Measurements from ENCODE around the gene ATP8B3. TPM values are rescaled to one million over a fixed set of nuclear protein-coding genes. Genes with fewer than 3 reads are reported as not detected.

The ATP8B3 gene
- total RNA-seq, 2 donors from 2014 or later = 0.51 to 0.74 TPM

DNA sequence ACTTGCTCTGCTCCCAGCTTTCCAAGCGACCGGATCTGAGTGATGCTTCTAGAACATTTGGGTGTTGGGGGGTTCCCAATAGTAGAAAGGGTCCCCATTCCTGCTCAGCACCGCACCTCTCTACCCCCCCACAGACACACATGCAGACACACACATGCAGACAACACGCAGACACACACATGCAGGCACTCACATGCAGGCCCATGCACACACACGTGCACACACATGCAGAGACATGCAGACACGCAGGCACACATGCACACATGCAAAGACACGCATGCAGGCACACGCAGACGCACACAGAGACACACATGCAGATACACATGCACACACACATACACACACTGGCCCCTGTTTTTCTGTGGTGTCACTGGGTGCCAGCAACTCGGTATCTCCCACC, 34.9 kb downstream of the ATP8B3 start:
- peaks cover 24 to 49% of the 10 kb centered on the region in 2 donors for H3K27me3 ChIP-seq
- peaks cover 6 to 19% of the 10 kb centered on the region in 2 donors for H3K9me3 ChIP-seq
- DNase-seq (ENCODE audit: low spot score) = no peak
- H3K4me3 ChIP-seq = no peak overlapping the region
- no peaks in the 10 kb centered on the region for H3K36me3 ChIP-seq
- TF ChIP-seq, protein P1, sequence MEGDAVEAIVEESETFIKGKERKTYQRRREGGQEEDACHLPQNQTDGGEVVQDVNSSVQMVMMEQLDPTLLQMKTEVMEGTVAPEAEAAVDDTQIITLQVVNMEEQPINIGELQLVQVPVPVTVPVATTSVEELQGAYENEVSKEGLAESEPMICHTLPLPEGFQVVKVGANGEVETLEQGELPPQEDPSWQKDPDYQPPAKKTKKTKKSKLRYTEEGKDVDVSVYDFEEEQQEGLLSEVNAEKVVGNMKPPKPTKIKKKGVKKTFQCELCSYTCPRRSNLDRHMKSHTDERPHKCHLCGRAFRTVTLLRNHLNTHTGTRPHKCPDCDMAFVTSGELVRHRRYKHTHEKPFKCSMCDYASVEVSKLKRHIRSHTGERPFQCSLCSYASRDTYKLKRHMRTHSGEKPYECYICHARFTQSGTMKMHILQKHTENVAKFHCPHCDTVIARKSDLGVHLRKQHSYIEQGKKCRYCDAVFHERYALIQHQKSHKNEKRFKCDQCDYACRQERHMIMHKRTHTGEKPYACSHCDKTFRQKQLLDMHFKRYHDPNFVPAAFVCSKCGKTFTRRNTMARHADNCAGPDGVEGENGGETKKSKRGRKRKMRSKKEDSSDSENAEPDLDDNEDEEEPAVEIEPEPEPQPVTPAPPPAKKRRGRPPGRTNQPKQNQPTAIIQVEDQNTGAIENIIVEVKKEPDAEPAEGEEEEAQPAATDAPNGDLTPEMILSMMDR (IDR thresholded peaks at IDR 0.05) = no peak
- H3K27ac ChIP-seq = no peak overlapping the region
- peaks cover 0 to 14% of the 10 kb centered on the region in 2 donors for H3K4me1 ChIP-seq

DNA sequence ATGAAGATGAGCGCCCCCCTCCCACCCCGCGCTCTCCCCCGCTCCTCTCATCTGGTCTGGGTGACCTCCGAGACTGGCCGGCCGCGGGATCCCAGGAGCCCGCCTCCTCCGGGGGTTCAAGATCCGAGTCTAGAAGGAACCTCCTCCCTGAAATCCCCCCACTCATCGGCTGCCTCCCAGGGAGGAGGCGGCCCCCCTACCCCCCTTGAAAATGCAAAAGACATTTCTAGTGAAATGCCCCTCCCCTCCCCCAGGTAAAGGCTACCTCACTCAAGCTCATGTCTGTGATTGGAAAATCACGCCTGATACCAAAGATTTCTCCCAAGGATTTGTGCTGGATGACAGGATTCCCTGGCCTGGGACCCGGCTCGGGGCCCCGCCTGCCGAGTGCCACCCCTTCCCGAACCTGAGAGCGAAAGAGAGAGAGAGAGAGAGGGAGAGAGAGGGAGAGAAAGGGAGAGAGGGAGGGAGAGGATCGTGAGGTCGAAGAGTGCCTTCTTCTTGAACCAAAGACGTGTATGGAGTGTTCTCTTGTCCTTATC, 35.4 kb downstream of the ATP8B3 start:
- Histone ChIP-seq H3K27ac (no peak overlapping the region), H3K9me3 (peaks cover 2 to 18% of the 10 kb centered on the region in 2 donors), H3K4me1 (peaks cover 0 to 14% of the 10 kb centered on the region in 2 donors), H3K27me3 (peaks cover 24 to 49% of the 10 kb centered on the region in 2 donors), H3K36me3 (no peaks in the 10 kb centered on the region), H3K4me3 (no peak overlapping the region)
- TF ChIP-seq, protein P1 (IDR thresholded peaks at IDR 0.05) = no peak
- DNase-seq (ENCODE audit: low spot score) = no peak

DNA sequence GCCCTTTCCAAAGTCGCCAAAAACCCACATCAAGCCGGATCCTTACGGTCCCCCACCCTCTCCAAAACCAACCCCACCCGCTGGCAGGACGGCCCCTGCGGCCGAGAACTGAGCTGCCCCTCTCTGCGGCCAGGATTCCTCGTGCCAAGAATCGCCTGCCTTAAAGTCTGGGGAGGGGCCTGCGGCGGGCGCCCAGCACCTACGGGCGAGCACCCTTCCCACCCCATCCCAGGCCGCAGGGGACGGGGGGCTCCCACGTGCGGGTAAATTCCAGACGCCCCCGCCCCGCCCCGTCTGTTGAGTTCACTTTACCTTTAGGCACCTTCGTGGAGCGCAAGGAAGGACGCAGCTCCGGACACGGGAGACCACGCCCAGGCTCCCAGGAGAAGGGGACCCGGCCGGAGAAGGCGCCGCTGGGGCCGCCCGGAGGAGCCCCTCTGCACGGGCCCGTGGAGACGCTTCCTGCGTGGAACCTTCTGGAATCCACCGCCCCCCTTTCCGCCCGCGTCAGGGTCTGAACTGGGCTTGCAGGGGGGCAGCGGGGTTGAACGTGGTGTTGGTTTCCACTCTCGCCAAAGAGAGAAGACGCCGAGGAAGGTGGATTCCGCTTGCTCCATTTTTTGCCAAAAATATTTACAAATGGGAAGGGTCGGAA, 36.0 kb downstream of the ATP8B3 start:
- no peaks in the 10 kb centered on the region for H3K36me3 ChIP-seq
- peaks cover 2 to 20% of the 10 kb centered on the region in 2 donors for H3K9me3 ChIP-seq
- TF ChIP-seq, protein P1 (IDR thresholded peaks at IDR 0.05) = no peak
- no peak overlapping the region for H3K27ac ChIP-seq
- no peak for DNase-seq (ENCODE audit: low spot score)
- H3K27me3 ChIP-seq = peaks cover 24 to 49% of the 10 kb centered on the region in 2 donors
- H3K4me3 ChIP-seq = no peak overlapping the region
- peaks cover 0 to 14% of the 10 kb centered on the region in 2 donors for H3K4me1 ChIP-seq

DNA sequence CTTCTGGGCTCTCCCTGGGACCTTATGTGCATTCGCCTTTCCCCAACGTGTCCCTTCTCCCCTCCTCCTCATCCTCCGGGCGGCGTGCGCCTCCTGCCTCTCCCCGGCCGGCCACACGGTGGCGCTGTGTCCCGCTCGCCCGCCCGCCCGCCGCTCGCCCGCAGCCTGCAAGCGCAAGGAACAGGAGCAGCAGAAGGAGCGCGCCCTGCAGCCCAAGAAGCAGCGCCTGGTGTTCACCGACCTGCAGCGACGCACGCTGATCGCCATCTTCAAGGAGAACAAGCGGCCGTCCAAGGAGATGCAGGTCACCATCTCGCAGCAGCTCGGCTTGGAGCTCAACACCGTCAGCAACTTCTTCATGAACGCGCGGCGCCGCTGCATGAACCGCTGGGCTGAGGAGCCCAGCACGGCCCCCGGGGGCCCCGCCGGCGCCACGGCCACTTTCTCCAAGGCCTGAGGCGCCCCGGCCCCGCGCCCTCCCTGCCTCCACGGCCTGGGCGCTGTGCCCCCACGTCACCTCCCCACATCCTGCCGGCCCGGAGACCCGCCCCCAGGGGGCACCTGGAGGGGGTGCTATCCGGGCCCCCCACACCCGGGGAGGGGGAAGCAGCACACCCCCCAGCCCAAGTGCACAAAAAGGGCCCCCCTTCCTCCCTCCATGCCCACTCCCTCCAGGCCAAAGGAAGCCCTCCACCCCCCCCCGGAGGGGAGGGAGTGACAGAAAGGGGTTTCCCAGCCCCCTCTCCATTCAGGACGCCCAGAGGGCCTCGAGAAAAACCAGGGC, 36.9 kb downstream of the ATP8B3 start:
- Histone ChIP-seq H3K27ac (no peak overlapping the region), H3K27me3 (peaks cover 22 to 45% of the 10 kb centered on the region in 2 donors), H3K4me1 (peaks cover 0 to 14% of the 10 kb centered on the region in 2 donors), H3K4me3 (no peak overlapping the region), H3K9me3 (peaks cover 10 to 29% of the 10 kb centered on the region in 2 donors), H3K36me3 (no peaks in the 10 kb centered on the region)
- no peak for DNase-seq (ENCODE audit: low spot score)
- TF ChIP-seq, protein P1 (IDR thresholded peaks at IDR 0.05) = peak; percentile 15 to 48

DNA sequence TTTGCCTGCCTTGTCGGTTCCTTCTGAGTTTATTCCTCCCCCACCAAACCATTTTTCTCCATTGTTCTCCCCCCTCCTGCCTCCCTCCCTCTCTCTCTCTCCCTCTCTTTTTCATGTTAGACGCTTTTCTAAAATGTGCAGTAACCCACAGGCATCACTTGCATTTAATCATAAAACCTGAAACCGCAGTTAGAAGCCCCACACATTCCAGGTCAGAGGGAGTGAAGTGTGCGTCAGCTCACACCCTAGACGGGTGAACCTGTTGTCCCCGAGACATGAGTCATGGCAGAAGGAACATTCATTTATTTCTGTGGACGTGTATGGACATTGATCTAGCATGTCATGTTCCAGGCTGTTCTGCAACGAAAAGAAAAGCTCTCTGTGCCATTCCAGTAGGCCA, 38.9 kb downstream of the ATP8B3 start:
- H3K4me1 ChIP-seq = peaks cover 0 to 14% of the 10 kb centered on the region in 2 donors
- H3K27me3 ChIP-seq = peaks cover 21 to 39% of the 10 kb centered on the region in 2 donors
- H3K27ac ChIP-seq = no peak overlapping the region
- no peaks in the 10 kb centered on the region for H3K36me3 ChIP-seq
- TF ChIP-seq, protein P1 (IDR thresholded peaks at IDR 0.05) = no peak
- H3K9me3 ChIP-seq = peaks cover 10 to 29% of the 10 kb centered on the region in 2 donors
- DNase-seq (ENCODE audit: low spot score) = no peak
- H3K4me3 ChIP-seq = no peak overlapping the region
